HG03139 (cell line): ENCODE results near the gene CACNA1I.

ENCODE experiments used
- ATAC-seq: cut with Tn5 transposase; IDR thresholded peaks from one replicate; pipeline ENCODE4 v1.9.1; 2021; ENCODE audit not compliant: unreplicated experiment

CACNA1I gene

GRCh38 chr22:39567135-39567946, 3.2 kb upstream of the CACNA1I start:
- no peak for ATAC-seq

GRCh38 chr22:39568278-39568981, 2.1 kb upstream of the CACNA1I start:
- no peak for ATAC-seq

GRCh38 chr22:39569066-39569465, 1.5 kb upstream of the CACNA1I start:
- no peak for ATAC-seq

GRCh38 chr22:39570226-39570625, 327 bp upstream of the CACNA1I start:
- ATAC-seq = no peak

DNA sequence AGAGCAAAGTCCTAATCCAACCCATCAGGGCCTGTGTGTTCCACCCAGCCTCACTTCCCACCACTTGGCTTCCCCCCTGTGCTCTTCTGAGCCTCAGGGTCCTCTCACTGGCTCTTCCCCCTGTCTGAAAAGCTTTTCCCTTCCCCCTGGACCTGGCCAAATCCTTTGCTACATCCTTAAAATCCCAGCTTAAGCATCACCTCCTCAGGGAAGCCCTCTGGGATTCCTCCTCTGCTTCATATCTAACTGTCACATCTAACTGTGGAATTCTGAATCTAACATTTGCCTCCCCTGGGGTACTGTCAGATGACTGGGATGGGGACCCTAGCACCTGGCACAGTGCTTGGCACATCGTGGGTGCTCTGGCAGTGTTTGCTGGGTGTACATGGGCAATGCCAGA, 985 bp downstream of the CACNA1I start:
- no peak for ATAC-seq

DNA sequence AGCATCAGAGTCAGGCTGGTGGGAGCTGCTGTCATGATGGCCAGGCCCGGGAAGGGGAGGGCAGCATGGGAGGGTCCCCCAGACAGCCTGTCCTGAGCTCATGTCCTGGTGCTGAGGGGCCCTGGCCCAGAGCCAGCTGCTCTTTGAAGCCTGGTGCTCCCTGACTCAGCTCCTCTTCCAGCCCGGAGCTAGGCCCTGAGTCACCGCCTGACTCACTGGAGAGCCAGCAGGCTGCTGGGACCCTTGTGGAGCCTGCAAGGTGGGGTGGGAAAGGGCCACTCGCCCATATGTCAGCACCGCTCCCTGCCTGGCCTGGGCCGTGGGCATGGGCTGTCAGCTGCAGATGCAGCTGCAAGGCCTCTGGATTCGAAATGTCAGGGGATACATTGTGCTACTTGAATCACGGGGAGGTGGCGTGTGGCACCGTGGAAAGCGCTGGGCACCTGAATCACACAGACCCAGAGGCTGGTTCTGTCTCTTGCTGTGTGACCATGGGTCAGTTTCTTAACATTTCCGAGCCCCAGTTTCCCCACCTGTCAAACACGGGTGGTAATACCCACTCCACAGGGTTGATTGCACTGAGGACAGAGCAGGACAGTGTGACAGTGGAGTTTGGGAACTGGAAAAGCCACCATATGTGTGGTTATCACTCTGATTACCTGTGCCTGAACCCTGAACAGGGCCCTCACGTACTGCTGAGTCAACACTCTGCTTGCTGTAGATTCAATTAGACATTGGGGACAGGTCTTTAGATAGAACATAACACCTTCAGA, 4.4 kb downstream of the CACNA1I start:
- ATAC-seq = no peak

DNA sequence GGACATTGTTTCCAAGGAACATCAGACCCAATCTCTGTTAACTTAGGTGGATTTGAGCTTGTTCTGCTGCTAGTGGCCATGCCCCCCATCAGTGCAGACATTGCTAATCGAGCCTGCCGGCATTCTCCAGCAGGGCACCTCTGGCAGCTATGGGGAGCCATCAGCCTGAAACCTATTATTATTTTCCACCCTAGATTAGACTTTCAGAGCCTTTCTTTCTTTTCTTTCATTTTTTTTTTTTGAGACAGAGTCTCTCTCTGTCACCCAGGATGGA, 4.9 kb downstream of the CACNA1I start:
- no peak for ATAC-seq

DNA sequence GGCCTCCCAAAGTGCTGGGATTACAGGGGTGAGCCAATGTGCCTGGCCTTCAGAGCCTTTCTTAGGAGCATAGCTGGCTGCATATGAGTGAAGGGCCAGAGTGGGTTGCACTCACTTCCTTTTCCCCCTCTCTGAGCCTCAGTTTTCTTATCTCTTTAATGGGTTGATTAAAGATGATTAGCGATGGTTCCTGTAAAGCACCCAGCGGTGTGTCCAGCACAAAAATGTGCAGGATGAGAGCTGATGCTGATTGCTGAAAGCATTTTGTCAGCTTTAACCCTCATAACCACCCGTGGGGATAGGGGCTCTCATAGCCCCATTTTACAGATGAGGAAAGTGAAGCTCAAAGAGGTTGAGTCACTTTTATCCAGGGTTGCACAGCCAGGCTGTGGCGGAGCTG, 5.5 kb downstream of the CACNA1I start:
- ATAC-seq = no peak

- ATAC-seq = no peak
Measured at GRCh38 chr22:39577366-39577765, 6.8 kb downstream of the CACNA1I start.

DNA sequence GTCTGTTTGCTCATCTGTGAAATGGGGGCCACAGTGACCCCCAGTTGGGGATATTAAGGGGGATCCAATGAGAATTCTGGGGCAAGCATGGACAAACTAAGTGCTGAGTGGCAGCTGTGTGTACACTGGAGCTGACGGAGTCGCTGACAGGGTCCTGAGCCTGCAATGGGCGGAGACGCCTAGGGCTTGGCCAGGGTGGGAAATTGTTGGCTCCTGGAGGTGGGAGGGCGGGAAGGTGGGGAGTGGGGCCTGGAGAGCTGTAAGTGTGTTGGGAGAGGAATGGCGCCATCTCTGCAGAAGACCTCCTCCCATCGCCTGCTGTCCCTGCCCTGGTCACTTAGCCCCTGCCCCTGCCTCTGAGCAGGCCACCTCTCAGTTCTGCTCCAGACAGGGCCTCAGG, 7.3 kb downstream of the CACNA1I start:
- no peak for ATAC-seq

- no peak for ATAC-seq
Measured at GRCh38 chr22:39580006-39580441, 9.5 kb downstream of the CACNA1I start.

DNA sequence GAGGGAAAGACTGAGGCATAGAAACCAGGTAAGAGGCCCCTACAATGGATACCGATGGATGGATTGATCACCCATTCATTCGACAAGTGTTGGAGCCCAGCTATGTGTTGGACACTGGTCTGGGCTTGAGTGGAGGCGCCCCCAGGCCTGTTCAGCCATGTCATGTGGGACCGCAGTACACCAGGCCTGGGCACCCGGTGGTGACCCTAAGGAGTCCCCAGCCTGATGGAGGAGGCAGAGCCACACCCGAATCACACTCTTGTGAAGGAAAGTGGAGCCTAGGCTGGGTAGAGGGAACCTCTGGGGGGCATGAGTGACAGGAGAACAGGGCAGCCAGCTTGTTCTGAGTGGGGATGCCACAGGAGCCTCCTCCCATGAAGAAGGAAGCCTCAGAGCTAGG, 10.2 kb downstream of the CACNA1I start:
- no peak for ATAC-seq

GRCh38 chr22:39581303-39581702, 10.8 kb downstream of the CACNA1I start:
- no peak for ATAC-seq

DNA sequence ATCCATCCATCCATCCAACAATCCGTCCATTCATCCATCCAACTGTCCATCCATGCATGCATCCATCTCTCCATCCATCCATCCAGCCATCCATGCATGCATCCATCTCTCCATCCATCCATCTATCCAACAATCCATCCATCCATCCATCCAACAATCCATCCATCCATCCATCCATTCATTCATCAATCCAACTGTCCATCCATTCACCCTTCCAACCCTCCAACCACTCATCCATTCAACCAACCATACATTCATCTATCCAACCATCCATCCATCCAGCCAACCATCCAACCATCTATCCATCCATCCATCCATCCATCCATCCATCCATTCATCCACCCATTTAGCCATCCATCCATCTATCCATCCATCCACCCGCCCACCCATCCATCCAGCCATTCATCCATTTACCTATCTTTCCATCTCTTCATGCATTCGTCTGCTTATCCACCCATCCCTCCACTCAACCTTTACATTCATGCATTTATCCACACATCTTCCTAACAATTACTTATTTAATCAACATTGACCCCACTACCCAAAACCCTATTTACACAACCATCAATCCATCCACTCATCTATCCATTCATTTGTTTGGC, 12.6 kb downstream of the CACNA1I start:
- ATAC-seq = no peak

DNA sequence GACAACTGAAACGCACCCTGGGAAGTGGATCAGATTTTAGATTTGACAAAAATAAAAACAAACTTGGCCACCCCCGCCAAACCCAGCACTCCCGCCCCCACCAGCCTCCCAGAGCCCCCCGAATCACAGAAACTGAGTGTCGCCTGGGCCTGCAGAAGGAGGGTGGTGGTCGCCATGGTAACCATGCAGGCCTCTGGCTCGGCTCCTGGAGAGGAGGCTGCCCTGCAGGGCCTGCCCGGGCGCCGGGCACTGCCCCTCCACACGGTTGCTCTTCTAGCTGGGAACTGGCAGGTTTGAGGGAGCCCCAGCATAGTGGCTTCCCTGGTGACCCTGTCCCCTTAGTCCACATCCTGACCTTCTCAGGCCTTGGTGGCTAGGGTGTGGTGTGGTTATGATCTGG, 19.3 kb downstream of the CACNA1I start:
- no peak for ATAC-seq

DNA sequence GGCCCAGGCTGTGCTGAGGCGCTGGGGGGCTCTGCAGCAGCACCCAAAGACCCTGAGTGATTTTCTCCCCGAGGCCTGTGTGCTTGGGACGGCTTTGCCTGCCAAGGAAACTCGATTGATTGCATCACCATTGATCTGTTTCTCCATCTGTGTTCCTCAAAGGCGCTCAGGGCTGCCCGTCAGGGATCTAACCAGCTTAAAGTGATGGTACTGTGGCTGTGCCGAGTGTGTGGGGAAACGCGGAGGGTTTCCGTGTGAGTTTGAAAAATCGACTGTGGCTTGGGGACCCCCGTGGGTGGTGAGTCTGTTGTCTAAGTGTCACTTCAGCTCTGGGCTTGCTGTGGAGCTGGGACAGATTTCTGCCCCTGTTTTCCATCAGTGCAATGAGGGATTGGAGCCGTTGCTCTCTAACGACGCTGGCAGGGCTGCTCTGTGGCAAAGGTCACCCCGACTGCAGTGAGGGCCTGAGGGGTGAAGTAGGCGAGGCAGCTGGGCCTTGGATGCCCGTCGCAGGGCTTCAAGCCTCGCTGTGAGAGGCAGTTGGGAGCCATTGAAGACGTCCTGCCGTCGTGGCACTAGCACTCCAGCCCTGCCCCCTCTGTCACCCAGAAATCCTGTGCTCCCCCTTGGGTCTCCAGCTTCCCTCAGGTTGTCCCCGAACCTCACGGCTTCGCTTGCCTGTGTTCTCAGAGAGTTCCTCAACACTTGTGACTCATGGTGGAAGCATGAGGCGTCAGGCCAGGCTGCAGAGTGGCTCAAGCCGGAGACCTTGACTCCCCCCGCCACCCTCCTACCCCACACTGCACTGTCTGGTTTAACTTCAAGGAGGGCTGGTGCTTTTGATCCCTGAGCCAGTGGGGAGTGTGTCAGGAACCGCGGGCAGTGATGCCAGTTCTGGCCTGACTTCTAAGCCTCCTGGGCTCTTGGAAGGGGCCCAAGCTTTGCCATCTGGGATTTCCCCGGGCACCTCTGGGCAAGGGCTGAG, 21.8 kb downstream of the CACNA1I start:
- ATAC-seq = no peak

DNA sequence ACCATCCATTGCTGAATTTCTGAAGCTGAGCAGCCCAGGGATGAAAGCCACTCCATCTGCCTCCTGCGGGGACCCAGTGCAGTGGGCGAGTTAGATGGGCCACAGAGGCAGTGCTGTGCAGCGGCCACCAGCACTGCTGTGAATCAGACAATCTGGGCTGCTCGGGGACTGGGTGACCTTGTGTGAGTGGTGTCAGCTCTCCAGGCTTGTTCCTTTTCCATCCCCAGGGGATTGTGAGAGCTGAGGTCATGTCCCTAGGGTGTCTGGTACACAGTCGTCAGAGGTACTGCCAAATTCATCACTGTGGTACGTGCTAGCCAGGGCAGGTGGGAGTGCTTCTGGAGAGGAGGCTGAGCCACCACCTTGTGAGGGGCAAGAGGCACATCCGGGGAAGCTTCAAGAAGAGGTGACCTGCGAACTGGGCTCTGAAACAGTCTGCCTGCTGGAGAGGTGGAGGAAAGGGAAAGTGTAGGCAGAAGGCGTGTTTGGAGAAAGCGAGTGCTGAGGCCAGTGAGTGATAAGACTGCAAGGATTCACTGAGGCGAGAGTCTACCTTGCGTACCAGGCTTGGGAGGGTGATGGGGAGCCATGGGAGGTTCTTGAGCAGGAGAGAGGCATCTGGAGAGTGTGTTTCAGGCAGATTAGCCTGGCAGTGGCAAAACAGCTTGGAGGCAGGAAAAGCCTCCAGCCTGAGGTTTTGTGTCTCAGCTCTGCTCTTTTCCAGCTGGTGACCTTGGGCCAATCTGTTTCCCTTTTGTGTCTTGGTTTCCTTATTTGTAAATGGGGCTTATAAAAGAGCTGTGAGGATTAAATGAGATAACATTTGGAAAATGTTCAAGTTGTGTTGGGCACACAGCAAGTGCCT, 22.7 kb downstream of the CACNA1I start:
- ATAC-seq = no peak

DNA sequence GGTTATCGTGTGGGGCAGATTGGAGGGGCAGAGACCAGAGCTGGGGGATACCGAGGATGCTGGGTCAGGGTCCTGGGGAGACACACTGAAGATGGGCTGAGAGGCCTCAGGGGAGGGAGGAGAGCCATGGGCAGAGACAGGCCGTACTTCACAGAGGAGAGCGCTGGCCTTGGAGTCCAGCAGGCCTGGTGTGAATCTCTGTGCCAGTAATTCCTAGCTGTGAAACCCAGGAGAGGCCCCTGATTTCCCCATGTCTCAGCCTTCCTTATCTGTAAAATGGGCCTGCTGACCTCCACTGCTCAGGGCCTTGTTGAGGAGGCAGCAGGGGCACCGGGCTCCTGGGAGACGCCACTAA, 23.4 kb downstream of the CACNA1I start:
- no peak for ATAC-seq

DNA sequence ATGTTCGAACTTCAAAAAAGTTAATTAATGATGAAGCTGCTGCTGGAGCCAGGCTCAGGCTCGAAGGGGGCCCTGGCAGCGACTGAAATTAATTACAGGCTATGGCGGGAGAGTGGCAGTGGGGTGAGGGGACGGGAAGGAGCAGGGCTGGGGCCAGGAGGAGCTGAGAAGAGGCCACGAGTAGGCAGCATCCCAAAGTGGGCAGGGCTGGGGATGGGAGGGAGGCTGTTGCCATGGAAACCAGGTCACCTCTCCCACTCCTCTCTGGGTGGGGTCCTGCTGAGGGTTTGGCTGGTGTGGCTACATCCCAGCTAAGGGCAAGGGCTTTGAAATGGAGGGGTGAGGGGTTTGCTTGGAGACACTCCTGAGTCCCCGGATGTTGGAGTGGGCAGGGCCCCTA, 23.9 kb downstream of the CACNA1I start:
- no peak for ATAC-seq
